Skeletal muscle satellite cell (primary cell): ENCODE data around the gene SYNJ2.

ENCODE experiments used
- H3K27me3 ChIP-seq: 2 replicates; pipeline ENCODE4 v1.7.0; 2013; ENCODE audit warnings: low read length; ENCODE audit not compliant: control insufficient read depth, insufficient read depth
- H3K36me3 ChIP-seq: 2 replicates; pipeline ENCODE4 v1.7.0; 2013; ENCODE audit warnings: mild to moderate bottlenecking, control low read depth, low read length; ENCODE audit not compliant: insufficient read depth
- H3K4me1 ChIP-seq: 2 replicates; pipeline ENCODE4 v1.7.0; 2013; ENCODE audit warnings: low read length; ENCODE audit not compliant: control insufficient read depth, insufficient read depth
- H3K4me2 ChIP-seq: 2 replicates; pipeline ENCODE4 v1.7.0; 2013; ENCODE audit warnings: mild to moderate bottlenecking, low read length
- H3K4me3 ChIP-seq: 2 replicates; pipeline ENCODE4 v1.7.0; 2013; ENCODE audit warnings: low read length
- H3K9ac ChIP-seq: 2 replicates; pipeline ENCODE4 v1.7.0; 2013; ENCODE audit warnings: mild to moderate bottlenecking, low read depth, low read length, moderate library complexity
- H3K9me3 ChIP-seq: replicated peaks from 2 replicates; pipeline ENCODE4 v1.7.0; 2013; ENCODE audit warnings: mild to moderate bottlenecking, control low read depth, low read length

SYNJ2 gene

DNA sequence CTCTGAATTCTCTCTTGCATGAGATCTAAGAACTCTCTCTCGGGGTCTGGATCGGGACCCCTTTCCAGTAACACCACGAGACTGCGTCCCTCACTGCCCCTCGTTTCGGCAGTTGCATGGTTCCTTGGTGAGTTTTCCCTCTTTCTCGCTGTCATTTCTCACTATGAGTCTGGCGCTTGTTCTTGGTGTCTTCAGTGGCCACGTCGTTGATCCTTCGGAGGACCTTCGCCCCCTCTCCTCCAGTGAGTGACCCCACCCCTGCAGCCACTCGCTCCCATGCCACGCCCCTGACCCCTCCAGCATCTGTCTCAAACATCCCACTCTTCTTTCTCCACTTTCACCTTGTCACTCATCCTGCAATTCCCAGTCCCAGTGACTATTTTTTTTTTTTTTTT is 23.0 kb downstream of the SYNJ2 start:
- Histone ChIP-seq H3K27me3 (no peaks in the 10 kb centered on the region), H3K4me3 (no peak overlapping the region), H3K9ac (no peak overlapping the region), H3K36me3 (no peaks in the 10 kb centered on the region), H3K4me2 (no peak overlapping the region), H3K4me1 (peaks cover 47% of the 10 kb centered on the region), H3K9me3 (no peaks in the 10 kb centered on the region)

DNA sequence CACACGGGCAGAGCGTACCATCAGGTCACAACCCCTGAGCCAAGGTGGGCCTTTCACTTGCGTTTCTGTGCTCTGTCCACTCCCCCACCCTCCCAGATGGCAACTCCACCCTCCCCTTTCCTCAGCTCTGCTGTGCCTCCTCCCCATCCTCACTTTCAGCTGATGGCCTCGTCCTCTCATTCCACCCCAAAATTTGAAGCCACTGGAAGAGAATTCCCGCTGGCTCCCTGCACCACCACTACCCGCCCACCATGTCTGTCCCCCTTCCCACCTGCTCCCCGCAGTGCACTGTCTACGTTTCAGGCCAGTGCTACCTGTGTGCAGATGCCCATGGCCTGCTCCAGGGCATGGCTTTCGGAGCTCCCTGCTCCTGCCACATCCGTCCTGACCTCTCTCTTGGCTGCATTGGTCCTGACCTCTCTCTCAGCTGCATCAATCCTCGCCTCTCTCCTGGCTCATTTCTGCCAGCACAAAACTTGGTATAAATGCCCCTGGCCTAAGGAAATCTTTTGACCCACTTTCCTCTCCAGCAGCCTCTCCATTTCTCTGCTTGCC is 24.0 kb downstream of the SYNJ2 start:
- Histone ChIP-seq H3K4me2 (no peak overlapping the region), H3K9ac (no peak overlapping the region), H3K4me1 (peaks cover 51% of the 10 kb centered on the region), H3K4me3 (no peak overlapping the region), H3K36me3 (no peaks in the 10 kb centered on the region), H3K27me3 (no peaks in the 10 kb centered on the region), H3K9me3 (no peaks in the 10 kb centered on the region)

DNA sequence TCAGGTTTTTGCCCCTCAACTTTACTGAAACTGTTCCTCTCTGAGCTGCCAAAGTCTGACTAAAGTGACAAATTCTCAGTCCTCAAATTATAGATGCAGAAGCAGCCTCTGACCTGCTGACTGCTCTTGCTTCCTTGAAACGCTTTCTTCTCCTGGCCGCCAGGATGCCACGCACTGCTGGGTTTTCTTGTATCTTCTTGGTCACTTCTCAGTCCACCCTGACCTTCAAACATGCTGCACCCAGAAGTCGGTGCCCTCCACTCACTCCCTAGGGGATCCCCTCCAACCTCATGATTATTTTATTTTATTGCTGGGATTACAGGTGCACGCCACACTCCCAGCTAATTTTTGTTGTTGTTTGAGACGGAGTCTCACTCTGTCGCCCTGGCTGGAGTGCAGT is 24.7 kb downstream of the SYNJ2 start:
- H3K36me3 ChIP-seq, result peaks cover 6% of the 10 kb centered on the region
- no peaks in the 10 kb centered on the region for H3K9me3 ChIP-seq
- H3K4me1 ChIP-seq, result peaks cover 51% of the 10 kb centered on the region
- no peaks in the 10 kb centered on the region for H3K27me3 ChIP-seq
- H3K4me2 ChIP-seq, result no peak overlapping the region
- no peak overlapping the region for H3K4me3 ChIP-seq
- H3K9ac ChIP-seq, result no peak overlapping the region

DNA sequence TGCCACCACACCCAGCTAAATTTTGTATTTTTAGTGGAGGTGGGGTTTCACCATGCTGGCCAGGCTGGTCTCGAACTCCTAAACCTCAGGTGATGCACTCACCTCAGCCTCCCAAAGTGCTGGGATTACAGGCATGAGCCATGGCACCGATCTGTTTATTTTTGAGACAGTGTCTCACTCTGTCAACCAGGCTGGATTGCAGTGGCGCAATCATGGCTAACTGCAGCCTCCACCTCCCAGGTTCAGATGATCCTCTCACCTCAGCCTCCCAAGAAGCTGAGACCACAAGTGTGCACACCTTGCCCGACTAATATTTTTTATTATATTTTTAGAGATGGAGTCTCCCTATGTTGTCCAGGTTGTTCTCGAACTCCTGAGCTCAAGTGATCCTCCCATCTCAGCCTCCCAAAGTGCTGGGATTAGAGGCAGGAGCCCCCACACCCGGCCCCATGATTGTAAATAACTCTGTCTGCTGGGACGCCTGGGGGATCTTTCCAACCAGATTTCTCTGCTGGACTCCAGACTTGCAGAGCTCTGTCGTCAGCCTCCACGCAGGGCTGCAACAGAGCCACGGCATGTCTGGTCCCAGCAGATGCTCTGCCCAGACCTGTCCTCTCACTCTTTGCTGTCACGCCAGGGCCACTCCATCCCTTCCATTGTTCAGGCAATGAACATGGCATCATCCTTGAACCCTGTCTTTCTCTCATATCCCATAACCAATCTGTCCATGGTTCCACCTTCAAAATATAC is 25.3 kb downstream of the SYNJ2 start:
- Histone ChIP-seq H3K4me3 (no peak overlapping the region), H3K4me1 (peaks cover 47% of the 10 kb centered on the region), H3K27me3 (no peaks in the 10 kb centered on the region), H3K9ac (no peak overlapping the region), H3K36me3 (peaks cover 8% of the 10 kb centered on the region), H3K4me2 (no peak overlapping the region), H3K9me3 (no peaks in the 10 kb centered on the region)

DNA sequence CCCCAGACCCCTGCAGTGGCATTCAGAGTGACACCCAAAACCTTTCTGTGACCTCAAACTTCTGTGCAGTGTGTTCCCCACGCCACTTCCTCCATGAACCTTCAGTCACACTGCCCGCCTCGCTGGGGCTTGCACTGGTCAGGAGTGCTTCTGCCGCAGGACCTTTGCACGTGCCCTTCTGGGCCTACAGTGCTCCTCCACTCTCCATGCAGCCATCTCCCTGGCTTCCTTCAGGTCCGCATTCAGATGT is 27.1 kb downstream of the SYNJ2 start:
- no peaks in the 10 kb centered on the region for H3K9me3 ChIP-seq
- H3K4me2 ChIP-seq, result peak overlapping the region; percentile 62
- peaks cover 8% of the 10 kb centered on the region for H3K36me3 ChIP-seq
- H3K27me3 ChIP-seq, result no peaks in the 10 kb centered on the region
- peaks cover 29% of the 10 kb centered on the region for H3K4me1 ChIP-seq
- H3K4me3 ChIP-seq, result no peak overlapping the region
- no peak overlapping the region for H3K9ac ChIP-seq

DNA sequence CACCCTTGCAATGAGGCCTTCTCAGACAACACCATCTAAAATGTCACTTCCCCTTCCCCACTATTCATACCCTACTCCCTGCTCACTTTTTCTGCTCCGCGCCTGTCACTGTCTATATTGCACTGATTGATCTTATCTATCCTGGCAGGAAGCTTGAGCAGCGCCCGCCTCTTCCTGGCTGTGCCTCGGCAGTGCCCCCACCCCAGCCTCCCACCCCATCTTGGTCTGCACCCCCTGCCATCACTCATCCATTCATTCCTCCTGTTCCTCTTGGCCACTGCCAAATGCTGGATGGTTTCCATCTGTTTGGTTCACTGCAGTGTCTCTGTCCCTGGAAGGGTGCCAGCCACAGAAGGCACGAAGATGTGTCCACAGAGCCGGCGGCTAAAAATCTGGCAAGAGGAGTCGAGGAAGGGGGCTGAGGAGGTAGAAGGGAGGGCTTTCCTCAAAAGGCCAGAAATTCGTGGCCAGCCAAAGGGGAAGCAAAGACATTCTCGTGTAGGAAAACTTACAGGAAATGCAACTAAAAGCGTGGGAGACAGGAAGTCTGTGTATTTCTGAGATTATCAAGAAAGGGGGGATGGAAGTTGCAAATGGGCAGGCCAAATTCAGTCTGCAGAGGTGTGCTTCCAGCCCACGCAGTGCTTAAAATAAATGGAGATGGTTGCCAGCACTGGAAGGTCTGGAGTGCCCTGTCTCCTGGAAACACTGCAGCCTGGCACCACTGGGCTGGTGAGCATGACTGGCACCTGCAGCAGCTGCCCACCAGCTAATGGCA is 27.6 kb downstream of the SYNJ2 start:
- peak overlapping the region; percentile 19 for H3K9ac ChIP-seq
- H3K4me1 ChIP-seq, result peaks cover 24% of the 10 kb centered on the region
- no peaks in the 10 kb centered on the region for H3K9me3 ChIP-seq
- H3K27me3 ChIP-seq, result no peaks in the 10 kb centered on the region
- peak overlapping the region; percentile 62 for H3K4me2 ChIP-seq
- H3K36me3 ChIP-seq, result peaks cover 8% of the 10 kb centered on the region
- peak overlapping the region; percentile 36 for H3K4me3 ChIP-seq

DNA sequence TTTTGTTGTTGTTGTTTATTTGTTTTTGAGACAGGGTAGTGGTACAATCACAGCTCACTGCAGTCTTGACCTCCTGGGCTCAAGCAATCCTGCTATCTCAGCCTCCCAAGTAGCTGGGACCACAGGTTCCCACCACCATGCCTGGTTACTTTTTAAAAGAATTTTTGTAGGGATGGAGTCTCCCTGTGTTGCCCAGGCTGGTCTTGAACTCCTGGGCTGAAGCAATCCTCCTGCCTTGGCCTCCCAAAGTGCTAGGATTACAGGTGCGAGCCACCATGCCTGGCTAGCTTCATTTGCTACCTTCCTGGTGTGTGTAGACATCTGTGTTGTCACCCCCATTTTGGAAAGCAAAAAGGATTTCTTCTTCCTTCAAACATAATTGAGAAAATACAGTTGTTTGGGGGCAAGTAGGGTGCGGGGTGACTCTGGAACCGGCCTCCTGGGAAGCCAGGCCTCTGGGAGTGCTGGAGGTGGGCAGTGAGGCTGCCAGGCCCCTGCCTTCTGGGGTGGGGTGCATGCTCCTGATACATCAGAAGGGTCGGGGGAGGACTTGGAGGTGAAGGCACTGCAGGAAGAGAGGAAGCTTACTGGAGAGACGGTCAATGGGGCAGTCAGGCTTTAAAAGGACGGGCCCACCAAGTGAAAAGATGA is 28.4 kb downstream of the SYNJ2 start:
- H3K4me2 ChIP-seq, result peak overlapping the region; percentile 62
- no peak overlapping the region for H3K4me3 ChIP-seq
- H3K9ac ChIP-seq, result no peak overlapping the region
- H3K9me3 ChIP-seq, result no peaks in the 10 kb centered on the region
- H3K4me1 ChIP-seq, result peaks cover 28% of the 10 kb centered on the region
- H3K27me3 ChIP-seq, result no peaks in the 10 kb centered on the region
- peaks cover 8% of the 10 kb centered on the region for H3K36me3 ChIP-seq

DNA sequence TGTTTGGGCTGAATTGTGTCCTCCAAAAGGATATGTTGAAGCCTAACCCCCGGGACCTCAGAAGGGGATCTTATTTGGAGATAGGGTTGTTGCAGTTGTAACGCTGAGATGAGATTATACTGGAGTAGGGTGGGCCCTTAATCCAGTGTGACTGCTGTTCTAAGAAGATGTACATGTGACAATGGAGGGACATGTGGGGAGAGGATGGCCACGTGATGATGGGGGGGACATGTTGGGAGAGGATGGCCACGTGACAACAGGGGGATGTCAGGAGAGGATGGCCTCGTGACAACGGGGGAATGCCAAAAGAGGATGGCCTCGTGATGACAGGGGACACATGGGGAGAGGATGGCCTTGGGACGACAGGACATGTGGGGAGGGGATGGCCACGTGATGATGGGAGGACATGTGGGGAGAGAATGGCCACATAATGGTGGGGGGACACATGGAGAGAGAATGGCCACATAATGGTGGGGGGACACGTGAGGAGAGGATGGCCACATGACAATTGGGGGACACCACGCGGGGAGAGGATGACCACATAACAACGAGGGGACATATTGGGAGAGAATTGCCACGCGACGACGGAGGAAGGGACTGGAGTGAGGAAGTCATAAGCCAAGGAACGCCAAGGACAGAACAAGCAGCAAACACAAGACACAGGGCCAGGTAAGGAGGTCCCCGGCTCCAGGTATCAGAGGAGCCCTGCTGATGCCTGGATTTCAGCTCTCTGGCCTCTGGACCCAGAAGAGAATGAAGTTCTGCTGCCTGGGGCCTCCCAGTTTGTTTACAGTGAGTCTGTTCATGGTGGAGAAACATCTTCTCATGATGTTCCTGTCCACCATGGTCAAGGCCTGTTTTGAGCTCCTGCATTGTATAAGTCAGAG is 29.2 kb downstream of the SYNJ2 start:
- Histone ChIP-seq H3K9me3 (no peaks in the 10 kb centered on the region), H3K4me1 (peaks cover 30% of the 10 kb centered on the region), H3K36me3 (peaks cover 8% of the 10 kb centered on the region), H3K9ac (no peak overlapping the region), H3K4me3 (no peak overlapping the region), H3K4me2 (no peak overlapping the region), H3K27me3 (no peaks in the 10 kb centered on the region)

DNA sequence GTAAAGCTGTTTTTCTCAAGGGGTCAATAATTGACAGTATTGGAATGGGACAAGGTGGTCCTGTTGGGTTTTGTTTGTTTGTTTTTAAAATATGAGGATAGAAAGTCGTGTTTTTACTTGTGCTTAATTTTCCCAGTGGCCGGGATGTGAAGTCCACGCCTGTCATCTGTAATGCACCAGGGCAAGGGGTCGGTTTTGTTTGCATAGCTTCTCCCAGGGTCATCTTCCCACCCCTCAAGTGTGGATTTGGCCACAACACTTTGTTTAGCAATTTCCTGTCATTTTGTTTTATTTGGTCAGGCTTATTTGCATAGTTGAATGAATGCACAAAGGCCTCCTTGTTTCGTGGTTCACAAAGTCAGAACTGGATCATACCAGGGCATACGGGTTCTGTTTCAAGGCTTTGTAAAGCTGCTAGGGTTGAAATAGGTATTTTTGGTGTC is 29.8 kb downstream of the SYNJ2 start:
- Histone ChIP-seq H3K9me3 (no peaks in the 10 kb centered on the region), H3K9ac (no peak overlapping the region), H3K4me2 (no peak overlapping the region), H3K27me3 (no peaks in the 10 kb centered on the region), H3K4me1 (peaks cover 33% of the 10 kb centered on the region), H3K4me3 (no peak overlapping the region), H3K36me3 (peaks cover 8% of the 10 kb centered on the region)

DNA sequence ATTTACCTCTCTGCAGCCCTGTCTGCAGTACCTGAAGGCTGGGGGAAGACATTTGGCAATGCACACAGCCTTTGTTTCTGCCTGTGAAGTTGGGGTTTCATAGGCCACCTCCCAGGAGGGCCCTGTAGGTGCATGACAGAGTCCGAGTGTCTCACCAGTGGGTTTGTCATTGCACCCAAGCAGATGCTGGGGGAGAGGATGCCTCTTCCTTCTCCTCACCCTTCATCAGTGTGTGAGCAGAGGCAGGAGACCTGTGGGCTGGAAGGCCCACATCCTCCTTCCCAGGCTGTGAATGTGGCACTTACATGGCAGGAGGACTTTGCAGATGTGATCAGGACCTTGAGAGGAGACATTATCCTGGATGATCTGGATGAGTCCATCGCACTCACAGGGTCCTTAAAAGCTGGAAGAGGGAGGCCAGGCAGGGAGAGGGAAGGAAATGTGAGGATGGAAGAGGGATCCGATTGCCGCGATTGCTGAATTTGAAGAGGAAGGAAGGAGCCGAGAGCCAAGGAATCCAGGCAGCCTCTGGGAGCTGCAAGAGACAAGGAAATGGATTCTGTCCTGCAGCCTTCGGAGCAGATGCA is 30.4 kb downstream of the SYNJ2 start:
- Histone ChIP-seq H3K4me3 (no peak overlapping the region), H3K9me3 (no peaks in the 10 kb centered on the region), H3K36me3 (peaks cover 8% of the 10 kb centered on the region), H3K4me2 (no peak overlapping the region), H3K9ac (no peak overlapping the region), H3K4me1 (peaks cover 39% of the 10 kb centered on the region), H3K27me3 (no peaks in the 10 kb centered on the region)
